ENCODE measurements around the gene RANBP2. TPM values are rescaled to one million over a fixed set of nuclear protein-coding genes. Genes with fewer than 3 reads are reported as not detected.

RANBP2 gene
- total RNA-seq, 4 donors from 2014 or later, result 58.8 to 72.5 (median 68.3) TPM

DNA sequence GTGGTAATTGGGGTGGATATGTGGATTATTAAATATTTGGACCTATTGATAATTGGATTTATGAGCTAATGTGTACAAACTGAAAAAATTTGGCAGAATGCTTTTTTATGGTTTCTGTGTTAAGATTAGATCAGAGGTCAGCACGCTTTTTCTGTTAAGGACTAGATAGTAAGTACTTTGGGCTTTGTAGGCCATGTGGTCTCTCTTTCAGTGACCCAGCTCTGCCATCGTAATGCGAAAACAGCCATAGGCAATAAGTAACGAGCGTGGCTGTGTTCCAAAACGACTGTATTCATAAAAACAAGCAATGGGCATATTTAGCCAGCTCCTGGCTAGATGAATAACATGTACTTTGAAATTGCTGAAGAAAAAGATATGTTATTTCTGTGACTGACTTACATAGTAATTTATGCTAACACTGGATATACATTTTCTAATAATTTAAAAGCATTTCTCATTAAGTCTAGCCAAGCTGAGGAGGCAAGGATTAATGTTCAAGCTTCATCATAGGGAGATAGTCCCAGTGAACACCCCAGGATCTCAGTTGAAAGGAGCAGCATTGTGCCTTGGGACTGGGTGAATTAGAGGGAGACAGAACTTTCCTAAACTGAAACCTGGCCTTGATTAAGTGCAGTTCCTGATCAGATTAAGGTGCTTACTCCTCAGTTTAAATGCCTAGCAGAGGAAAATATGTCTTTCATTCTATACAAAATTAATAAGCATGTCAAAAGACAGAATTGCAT, 87.3 kb downstream of the RANBP2 start:
- H3K9me3 ChIP-seq, result peaks cover 0 to 8% (median 5%) of the 10 kb centered on the region in 4 donors
- intact Hi-C loops (cut with DNase I), result no loop called here
- no peaks in the 10 kb centered on the region for H3K27me3 ChIP-seq
- TF ChIP-seq POLR2AphosphoS5 (IDR thresholded peaks at IDR 0.05) (no peak), CTCF (IDR thresholded peaks at IDR 0.05) (no peak), EP300 (IDR thresholded peaks at IDR 0.05) (no peak)
- WGBS, result 86% methylated on average over 6 of the region's 6 CpGs
- no peak overlapping the region for H3K27ac ChIP-seq (replicated peaks in 1 of 4)
- H3K36me3 ChIP-seq, result peaks cover 0 to 18% (median 10%) of the 10 kb centered on the region in 4 donors
- no peaks in the 10 kb centered on the region for H3K4me1 ChIP-seq
- DNase-seq (ENCODE audit: extremely low spot score), result no peak
- H3K4me3 ChIP-seq, result no peak overlapping the region

- Histone ChIP-seq H3K27me3 (no peaks in the 10 kb centered on the region), H3K4me1 (no peaks in the 10 kb centered on the region), H3K36me3 (peaks cover 0 to 21% (median 5%) of the 10 kb centered on the region in 4 donors), H3K27ac (replicated peaks in 1 of 4) (no peak overlapping the region), H3K4me3 (no peak overlapping the region), H3K9me3 (peaks cover 0 to 8% (median 5%) of the 10 kb centered on the region in 4 donors)
- intact Hi-C loops (cut with DNase I), result no loop called here
- 98% methylated on average over 3 of the region's 3 CpGs for WGBS
- no peak for TF ChIP-seq CTCF (IDR thresholded peaks at IDR 0.05)
- no peak for TF ChIP-seq EP300 (IDR thresholded peaks at IDR 0.05)
- TF ChIP-seq POLR2AphosphoS5 (IDR thresholded peaks at IDR 0.05), result no peak
- no peak for TF ChIP-seq POLR2A (IDR thresholded peaks at IDR 0.05; ENCODE audit: low read depth)
- DNase-seq (ENCODE audit: extremely low spot score), result no peak
These were observed 90.7 kb downstream of the RANBP2 start for GRCh38 chr2:108809936-108810335.

GRCh38 chr2:108810993-108811957, 92.0 kb downstream of the RANBP2 start:
- Histone ChIP-seq H3K4me3 (no peak overlapping the region), H3K9me3 (peaks cover 0 to 8% (median 5%) of the 10 kb centered on the region in 4 donors), H3K4me1 (no peaks in the 10 kb centered on the region), H3K27ac (replicated peaks in 1 of 4) (no peak overlapping the region), H3K27me3 (no peaks in the 10 kb centered on the region), H3K36me3 (peaks cover 0 to 24% (median 6%) of the 10 kb centered on the region in 4 donors)
- 98% methylated on average over 4 of the region's 4 CpGs for WGBS
- TF ChIP-seq POLR2A (IDR thresholded peaks at IDR 0.05; ENCODE audit: low read depth) (no peak), EP300 (IDR thresholded peaks at IDR 0.05) (no peak)
- intact Hi-C loops (cut with DNase I), result no loop called here
- DNase-seq (ENCODE audit: extremely low spot score), result no peak

- H3K27me3 ChIP-seq, result no peaks in the 10 kb centered on the region
- no peak for DNase-seq (ENCODE audit: extremely low spot score)
- intact Hi-C loops (cut with DNase I), result no loop called here
- no peaks in the 10 kb centered on the region for H3K4me1 ChIP-seq
- H3K27ac ChIP-seq (replicated peaks in 1 of 4), result no peak overlapping the region
- TF ChIP-seq POLR2A (IDR thresholded peaks at IDR 0.05; ENCODE audit: low read depth) (no peak), EP300 (IDR thresholded peaks at IDR 0.05) (no peak), POLR2AphosphoS5 (IDR thresholded peaks at IDR 0.05) (no peak), CTCF (IDR thresholded peaks at IDR 0.05) (no peak)
- H3K4me3 ChIP-seq, result no peak overlapping the region
- H3K36me3 ChIP-seq, result peaks cover 0 to 40% (median 11%) of the 10 kb centered on the region in 4 donors
- WGBS, result 91% methylated on average over 1 of the region's 1 CpG
- H3K9me3 ChIP-seq, result peaks cover 0 to 8% (median 5%) of the 10 kb centered on the region in 4 donors
These were observed 94.5 kb downstream of the RANBP2 start for GRCh38 chr2:108813732-108814131.

- intact Hi-C loops (cut with DNase I), result no loop called here
- H3K27me3 ChIP-seq, result no peaks in the 10 kb centered on the region
- no peaks in the 10 kb centered on the region for H3K4me1 ChIP-seq
- H3K27ac ChIP-seq (replicated peaks in 1 of 4), result no peak overlapping the region
- H3K4me3 ChIP-seq, result no peak overlapping the region
- H3K36me3 ChIP-seq, result peaks cover 0 to 27% (median 11%) of the 10 kb centered on the region in 4 donors
- no peak for TF ChIP-seq POLR2A (IDR thresholded peaks at IDR 0.05; ENCODE audit: low read depth)
- TF ChIP-seq POLR2AphosphoS5 (IDR thresholded peaks at IDR 0.05), result no peak
- no peak for TF ChIP-seq CTCF (IDR thresholded peaks at IDR 0.05)
- no peak for TF ChIP-seq EP300 (IDR thresholded peaks at IDR 0.05)
- no peak for DNase-seq (ENCODE audit: extremely low spot score)
- H3K9me3 ChIP-seq, result peaks cover 0 to 5% (median 0%) of the 10 kb centered on the region in 4 donors
- WGBS, result 100% methylated on average over 2 of the region's 2 CpGs
These were observed 101.2 kb downstream of the RANBP2 start for GRCh38 chr2:108820482-108820881.

Measured in esophagus muscularis mucosa (tissue), 4 donors.